GM12875 (cell line): ENCODE results near the gene OGG1.

Experiments used
- H3K4me3 ChIP-seq: one replicate; pipeline ENCODE4 v1.5.1; 2011; ENCODE audit warnings: low read depth, low read length, control low read depth
- TF ChIP-seq, protein P1 (sequence below): IDR thresholded peaks from 2 replicates; pipeline ENCODE4 v1.5.1; 2011; ENCODE audit warnings: low read depth, mild to moderate bottlenecking, control low read depth, inconsistent platforms, low read length, moderate library complexity, borderline replicate concordance; ENCODE audit not compliant: insufficient read depth

The OGG1 gene

DNA sequence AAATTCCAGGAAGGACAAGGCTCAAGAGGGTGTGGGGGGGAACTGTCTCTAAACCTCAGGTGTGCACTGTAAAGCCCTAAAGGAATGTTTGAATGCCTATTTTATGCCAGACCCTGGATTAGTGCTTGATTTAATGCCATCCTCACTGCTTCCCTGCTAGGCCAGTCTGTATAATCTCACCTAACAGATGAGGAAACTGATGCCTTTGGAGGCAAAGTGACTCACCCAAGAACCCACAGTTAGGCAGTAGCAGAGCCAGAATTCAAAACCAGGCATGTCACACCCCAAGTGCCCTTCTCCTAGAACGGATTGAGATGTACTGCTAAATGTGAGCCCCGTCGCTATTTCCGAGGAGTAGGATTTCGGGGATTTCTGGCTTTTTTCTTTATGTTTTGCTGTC, 12.2 kb downstream of the OGG1 start:
- TF ChIP-seq, protein P1, sequence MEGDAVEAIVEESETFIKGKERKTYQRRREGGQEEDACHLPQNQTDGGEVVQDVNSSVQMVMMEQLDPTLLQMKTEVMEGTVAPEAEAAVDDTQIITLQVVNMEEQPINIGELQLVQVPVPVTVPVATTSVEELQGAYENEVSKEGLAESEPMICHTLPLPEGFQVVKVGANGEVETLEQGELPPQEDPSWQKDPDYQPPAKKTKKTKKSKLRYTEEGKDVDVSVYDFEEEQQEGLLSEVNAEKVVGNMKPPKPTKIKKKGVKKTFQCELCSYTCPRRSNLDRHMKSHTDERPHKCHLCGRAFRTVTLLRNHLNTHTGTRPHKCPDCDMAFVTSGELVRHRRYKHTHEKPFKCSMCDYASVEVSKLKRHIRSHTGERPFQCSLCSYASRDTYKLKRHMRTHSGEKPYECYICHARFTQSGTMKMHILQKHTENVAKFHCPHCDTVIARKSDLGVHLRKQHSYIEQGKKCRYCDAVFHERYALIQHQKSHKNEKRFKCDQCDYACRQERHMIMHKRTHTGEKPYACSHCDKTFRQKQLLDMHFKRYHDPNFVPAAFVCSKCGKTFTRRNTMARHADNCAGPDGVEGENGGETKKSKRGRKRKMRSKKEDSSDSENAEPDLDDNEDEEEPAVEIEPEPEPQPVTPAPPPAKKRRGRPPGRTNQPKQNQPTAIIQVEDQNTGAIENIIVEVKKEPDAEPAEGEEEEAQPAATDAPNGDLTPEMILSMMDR: no peak
- H3K4me3 ChIP-seq: no peak overlapping the region

DNA sequence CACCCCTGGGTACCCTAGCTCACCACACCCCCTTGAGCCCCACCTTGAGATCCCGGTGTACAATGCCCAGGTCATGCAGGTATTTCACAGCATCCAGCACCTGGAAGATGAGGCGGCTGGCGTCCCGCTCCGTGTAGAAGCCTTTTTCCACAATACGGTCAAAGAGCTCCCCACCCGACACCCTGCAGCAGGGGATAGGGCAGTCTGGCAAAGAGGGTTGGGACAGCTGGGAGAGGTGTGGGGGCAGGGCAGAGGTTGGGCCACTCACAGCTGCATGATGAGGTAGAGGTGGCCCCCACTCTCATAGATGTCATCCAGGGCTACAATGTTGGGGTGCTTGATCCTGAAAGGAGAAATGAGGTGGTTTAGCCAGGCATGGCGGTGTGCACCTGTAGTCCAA, 13.1 kb downstream of the OGG1 start:
- no peak overlapping the region for H3K4me3 ChIP-seq
- TF ChIP-seq, protein P1: no peak

DNA sequence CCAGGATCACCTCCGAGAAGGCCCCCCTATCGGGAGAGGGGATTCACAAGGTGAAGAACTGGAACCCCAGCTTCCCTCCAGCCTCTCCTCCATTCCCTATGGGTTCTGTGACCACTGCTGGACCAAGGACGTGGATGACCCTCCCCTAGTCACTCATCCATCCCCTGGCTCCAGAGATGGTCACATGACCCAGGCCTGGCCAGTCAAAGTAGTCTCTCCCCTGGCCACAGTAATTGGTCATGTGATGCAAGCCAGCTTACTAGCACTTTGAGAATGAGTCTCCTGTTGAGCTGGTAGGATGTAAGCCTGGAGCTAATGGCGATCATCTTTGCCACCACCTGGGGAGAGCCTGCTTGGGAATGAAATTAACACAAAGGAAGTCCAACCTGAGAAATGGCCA, 16.1 kb downstream of the OGG1 start:
- TF ChIP-seq, protein P1: no peak
- no peak overlapping the region for H3K4me3 ChIP-seq

DNA sequence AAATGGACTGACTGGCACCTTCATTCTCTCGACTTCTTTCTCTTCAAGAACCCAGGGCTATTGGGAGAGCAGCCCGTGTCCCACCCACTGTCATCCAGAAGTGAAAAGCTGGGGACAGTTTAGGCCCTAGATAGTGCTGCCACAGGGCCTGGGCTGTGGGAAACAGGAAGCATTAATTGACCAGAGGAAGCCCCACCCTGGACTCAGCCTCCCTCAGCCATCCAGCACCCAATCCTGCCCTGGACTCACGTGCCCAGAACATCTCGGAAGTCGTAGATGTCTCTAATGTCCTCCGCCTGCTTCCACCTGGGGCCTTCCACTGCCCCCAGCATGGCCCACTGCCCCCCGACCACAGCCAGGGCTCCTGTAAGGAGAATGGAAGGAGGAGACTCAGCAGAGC, 17.7 kb downstream of the OGG1 start:
- TF ChIP-seq, protein P1: no peak
- no peak overlapping the region for H3K4me3 ChIP-seq

DNA sequence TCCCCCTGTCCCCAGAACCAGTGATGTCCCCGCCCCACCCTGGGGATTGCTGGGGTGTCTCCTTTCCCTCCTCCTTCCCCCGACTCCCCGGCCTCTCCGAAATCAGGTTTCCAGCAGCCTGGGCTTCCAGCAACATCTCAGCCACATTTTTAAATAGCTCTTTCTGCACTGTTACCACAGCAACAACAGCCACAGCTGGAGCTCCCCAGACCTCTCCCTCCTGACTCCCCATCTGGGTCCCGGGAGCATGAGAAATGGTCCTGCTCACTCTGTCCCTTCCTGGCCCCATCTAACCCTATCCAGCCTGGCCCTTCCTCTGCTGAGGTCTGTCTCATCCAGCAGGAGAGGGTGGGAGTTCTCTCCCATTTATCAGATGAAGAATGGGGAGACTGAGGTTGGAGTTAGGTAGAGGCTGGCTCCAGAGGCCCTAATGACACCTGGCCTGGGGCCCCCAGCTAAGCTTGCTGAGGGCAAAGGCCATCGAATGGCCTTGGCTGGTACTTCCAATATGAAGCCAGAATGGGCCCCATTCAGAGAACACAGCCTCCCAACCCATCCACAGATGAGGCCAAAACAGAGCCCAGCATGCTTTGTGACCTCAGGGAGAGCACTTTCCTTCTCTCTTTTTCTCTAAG, 18.5 kb downstream of the OGG1 start:
- no peak overlapping the region for H3K4me3 ChIP-seq

DNA sequence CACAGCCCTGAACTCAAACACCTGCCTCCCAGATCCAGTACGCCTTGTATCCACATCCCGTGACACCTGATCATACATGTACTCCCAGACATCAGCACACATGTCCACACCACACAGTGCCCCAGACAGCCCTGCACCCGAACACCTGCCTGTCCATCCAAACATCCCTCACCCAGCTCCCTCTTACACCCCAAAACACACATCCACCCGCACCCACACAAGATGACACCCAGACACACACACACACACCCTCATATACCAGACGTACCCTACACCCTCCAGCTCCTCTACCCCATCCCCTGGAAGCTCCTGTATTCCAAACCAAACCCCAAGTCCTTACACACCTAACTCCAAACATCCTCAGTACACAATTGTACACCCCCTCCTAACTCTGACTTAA, 19.3 kb downstream of the OGG1 start:
- H3K4me3 ChIP-seq: no peak overlapping the region
- TF ChIP-seq, protein P1: no peak

More for the DNA sequence above, 18.5 kb downstream of the OGG1 start:
- TF ChIP-seq, protein P1: no peak

DNA sequence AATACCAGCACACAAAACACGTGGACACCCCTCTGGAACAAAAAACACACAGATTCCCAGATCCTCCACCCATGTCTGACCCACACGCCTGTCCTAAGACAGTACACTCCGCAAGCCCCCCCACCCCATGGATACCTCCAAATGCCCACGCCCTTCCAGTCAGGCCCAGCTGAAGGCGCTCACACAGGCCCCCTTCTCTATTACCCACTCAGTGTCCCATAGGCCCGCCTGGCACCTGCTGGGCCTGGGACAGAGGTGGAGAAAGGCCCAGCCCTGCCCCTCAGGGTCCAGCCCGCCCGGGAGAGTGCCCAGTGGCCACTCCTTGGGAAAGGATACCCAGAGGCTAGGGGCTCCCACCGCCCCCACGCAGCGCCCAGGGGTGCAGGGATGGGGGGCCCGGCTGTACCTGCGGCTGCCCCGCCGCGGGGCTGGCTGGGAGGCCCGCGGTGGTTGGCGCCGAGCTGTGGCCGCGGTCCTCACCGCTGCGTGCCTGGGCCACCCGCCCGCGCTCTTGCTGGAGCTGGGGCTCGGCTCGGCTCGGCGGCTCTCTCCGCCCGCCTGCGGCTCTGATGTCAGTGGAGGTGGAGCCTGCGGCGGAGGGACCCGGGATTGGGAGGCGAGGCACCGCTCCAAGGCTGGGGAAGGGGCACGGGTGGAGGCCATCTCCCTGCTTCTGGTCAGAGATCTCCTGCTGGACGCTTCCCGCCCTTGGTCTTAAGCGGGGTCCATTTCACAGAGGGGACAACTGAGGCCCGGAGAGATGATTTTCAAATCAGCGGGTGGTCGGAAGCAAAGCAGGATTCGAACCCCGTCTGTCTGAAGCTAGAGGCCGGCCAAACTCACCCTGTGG, 19.9 kb downstream of the OGG1 start, which contains the start of gene CAMK1:
CAMK1 (minus strand) TSS at position 522 of the 850 bp plus-strand sequence. CDS start 2,198 bp downstream, outside the sequence.
- peak within 1 kb of the TSS; percentile 32 for H3K4me3 ChIP-seq
- TF ChIP-seq, protein P1: no peak
